Inferior parietal cortex (tissue), 1 donor: ENCODE data around the gene PHYH.
A peak's percentile ranks its signal among the peaks of the same experiment; 100 is the strongest.
"Not testable (repeated sequence)": the region's sequence is repeated elsewhere in the genome, so short reads cannot be mapped to it uniquely, and the experiment has no call there.

Source experiments
- DNase-seq: peaks from one replicate; pipeline ENCODE4 v3.0.0-alpha.2; 2016; ENCODE audit errors: extremely low spot score

The PHYH gene

GRCh38 chr10:13321576-13321975, 21.7 kb upstream of the PHYH start:
- no peak for DNase-seq

DNA sequence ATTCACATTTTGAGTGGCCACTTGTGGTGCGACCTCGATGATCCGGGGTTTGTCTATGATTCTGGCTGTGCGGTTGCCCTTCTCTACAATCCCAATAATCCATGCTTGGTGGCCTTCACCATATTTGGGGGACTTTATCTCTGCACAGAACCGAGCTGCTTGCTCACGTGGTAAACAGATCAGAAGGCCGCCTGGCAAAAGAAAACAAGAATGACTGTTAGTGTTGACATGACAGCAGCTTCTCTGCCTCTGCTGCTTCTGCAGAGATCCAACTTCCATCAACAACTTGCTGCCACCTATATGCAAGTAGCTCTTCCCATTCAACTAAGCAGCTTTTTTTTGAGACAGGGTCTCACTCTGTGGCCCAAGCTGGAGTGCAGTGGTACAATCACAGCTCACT, 19.3 kb upstream of the PHYH start:
- DNase-seq: no peak

- DNase-seq: no peak
Measured at GRCh38 chr10:13317474-13317873, 17.6 kb upstream of the PHYH start.

DNA sequence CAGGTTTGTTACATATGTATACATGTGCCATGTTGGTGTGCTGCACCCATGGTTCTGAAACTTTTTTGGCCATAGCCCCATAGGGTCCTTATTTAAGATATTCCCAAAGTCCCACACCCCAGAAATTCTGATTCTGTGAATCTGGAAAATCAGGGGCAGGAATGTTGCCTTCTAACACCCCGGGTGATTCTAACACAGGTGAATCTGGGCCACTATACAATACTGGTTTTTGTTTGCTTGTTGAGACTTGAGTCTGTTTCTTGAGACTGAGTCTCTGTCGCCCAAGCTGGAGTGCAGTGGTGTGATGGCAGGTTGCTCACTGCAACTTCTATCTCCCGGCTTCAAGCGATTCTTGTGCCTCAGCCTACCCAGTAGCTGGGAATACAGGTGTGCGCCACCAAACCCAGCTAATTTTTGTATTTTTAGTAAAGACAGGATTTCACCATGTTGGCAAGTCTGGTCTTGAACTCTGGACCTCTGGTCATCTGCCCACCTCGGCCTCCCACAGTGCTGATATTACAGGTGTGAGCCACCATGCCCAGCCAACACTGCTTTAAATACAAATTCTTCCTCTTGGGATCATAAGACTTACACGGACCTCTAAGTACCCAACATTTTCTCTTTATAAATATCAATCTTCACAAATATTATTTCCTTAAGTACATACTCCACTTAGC, 16.9 kb upstream of the PHYH start:
- no peak for DNase-seq

DNA sequence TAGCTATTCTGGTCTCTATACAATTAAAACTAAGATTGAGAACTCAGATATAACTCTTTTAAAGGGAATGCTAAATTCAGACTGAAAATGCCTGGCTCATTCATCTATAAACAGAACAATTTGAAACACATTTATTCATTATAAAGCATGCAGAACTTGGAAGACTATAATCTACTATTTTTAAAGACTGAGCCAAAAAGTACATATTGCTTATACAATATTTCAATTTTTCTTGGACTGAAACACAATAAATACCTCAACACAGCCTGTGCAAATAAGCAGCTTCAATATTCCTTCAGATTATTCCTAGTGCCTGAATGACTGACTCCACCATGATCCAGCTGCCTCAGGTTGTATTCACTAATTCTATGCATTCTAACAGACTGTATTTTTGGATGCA, 15.5 kb upstream of the PHYH start:
- DNase-seq: no peak

DNA sequence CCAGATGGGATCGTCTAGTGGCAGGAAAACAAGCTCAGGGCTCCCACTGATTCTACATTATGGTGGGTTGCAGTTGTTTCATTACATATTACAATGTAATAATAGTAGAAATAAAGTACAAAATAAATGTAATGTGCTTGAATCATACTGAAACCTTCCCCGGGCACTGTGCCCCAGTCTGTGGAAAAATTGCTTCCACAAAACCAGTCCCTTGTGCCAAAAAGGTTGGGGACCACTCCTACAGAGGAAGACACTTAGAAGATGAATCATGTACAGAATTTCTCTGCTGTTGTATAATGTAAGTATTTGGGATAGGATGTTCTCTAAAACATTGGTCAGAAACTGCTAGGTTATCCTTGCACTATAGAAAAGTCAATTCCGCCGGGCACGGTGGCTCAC, 11.3 kb upstream of the PHYH start:
- no peak for DNase-seq

DNA sequence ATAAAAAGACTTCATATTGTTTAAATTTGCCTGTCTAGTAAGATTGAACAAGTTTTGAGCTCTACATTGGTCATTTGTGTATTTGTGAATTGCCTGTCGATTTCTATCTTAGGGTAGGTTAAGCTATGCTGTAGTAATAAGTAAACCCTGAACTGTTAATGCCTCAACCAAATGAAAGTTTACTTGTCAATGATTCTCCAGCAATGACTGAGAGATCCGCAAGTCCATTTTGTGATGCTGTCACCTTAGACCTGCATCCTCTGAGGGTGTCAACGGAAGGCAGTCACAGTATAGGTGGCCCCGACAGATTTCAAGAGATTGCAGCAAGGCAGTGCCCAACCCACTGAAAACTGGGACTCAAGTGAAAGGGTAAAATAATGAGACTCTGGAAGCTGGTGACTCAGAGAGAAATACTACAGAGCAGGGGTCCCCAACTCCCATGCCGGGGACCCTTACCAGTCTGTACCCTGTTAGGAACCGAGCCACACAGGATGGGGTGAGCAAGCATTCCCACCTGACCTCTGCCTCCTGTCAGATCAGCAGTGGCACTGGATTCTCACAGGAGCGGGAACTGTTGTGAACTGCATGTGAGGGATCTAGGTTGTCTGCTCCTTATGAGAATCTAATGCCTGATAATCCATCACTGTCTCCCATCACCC, 10.8 kb upstream of the PHYH start:
- DNase-seq: no peak

- DNase-seq: no peak
Measured at GRCh38 chr10:13309792-13310191, 9.9 kb upstream of the PHYH start.

- DNase-seq: no peak
Measured at GRCh38 chr10:13308096-13308495, 8.2 kb upstream of the PHYH start.

- DNase-seq: no peak
Measured at GRCh38 chr10:13306103-13306502, 6.2 kb upstream of the PHYH start.

- DNase-seq: no peak
Measured at GRCh38 chr10:13302821-13303555, 3.1 kb upstream of the PHYH start.

DNA sequence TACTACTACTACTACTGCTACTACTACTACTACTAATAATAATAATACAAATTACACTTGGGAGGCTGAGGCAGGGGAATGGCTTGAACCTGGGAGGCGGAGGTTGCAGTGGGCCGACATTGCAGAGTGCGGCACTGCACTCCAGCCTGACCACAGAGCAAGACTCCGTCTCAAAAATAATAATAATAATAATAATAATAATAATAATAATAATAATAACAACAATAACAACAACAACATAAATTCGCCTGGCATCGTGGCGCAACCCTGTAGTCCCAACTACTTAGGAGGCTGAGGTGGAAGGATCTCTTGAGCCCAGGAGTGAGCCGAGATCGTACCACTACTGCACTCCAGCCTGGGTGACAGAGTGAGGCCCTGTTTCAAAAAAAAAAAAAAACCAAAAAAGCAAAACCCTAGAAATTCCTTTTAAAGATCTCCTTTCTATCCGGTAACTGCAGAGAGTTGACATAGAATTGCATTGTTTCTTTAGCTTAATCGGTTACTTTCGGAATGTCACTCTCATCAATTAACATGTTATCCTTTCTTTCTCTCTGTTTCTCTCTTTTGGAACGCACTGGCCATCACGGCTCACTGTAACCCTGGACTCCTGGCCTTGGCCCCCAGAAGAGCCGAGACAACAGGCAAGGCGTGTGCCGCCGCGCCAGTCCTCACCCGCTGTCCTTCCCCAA, 972 bp downstream of the PHYH start:
- no peak for DNase-seq

DNA sequence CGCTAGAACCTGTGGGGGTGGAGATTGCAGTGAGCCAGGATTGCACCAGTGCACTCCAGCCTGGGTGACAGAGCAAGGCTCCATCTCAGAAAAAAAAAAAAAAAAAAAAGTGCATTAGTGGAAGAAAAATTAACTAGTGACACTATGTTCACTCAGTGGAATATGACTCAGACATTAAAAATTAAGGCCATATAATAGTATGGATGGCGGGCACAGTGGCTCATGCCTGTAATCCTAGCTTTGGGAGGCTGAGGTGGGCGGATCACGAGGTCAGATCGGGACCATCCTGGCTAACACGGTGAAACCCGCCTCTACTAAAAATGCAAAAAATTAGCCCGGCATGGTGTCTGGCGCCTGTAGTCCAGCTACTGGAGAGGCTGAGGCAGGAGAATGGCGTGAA, 3.4 kb downstream of the PHYH start:
- no peak for DNase-seq

DNA sequence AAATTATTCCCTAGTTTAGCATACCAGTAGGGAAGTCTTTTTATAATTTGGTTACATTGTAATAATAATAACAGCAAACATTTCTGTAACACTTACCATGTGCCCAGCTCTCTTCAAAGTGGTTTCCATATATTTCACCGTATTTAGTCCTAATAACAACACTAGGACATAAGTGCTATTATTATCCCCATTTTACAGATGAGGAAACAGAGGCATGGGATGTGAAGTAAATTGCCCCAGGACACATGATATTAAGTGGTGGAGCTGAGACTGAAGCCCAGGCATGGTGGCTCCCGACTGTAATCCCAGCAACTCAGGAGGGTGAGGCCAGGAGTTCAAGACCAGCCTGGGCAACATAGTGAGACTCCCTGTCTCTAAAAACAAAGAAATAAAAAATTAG, 5.1 kb downstream of the PHYH start:
- no peak for DNase-seq

- no peak for DNase-seq
Measured at GRCh38 chr10:13291821-13292773, 7.8 kb downstream of the PHYH start.

DNA sequence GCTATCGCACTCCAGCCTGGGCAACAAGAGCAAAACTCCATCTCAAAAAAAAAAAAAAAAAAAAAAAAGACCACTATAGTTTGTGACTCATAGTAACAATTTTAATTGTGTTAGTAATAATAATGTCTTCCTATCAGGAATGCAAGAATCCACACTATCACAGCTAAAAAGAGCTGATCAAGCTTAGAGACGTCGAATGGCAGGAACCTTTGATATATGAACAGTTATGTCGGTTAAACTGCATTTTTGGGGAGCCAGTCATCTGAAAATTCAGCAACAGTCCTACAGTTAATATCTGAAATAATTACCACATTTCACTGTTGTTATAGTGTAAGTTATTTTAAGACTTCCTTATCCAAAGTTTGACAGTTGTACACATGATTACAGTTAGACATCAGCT, 8.8 kb downstream of the PHYH start:
- DNase-seq: no peak

DNA sequence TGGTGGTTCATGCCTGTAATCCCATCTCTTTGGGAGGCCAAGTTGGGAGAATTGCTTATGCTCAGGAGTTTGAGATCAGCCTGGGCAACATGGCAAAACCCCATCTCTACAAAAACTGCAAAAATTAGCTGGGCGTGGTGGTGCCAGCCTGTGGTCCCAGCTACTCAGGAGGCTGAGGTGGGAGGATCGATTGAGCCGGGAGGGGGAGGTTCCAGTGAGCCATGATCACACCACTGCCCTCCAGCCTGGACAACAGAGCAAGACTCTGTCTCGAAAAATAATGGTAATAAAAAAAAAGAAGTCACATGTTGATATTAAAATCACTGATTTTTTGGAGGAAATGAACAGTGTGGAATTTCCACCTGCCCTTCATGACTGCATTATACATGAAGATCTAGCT, 15.8 kb downstream of the PHYH start:
- no peak for DNase-seq

DNA sequence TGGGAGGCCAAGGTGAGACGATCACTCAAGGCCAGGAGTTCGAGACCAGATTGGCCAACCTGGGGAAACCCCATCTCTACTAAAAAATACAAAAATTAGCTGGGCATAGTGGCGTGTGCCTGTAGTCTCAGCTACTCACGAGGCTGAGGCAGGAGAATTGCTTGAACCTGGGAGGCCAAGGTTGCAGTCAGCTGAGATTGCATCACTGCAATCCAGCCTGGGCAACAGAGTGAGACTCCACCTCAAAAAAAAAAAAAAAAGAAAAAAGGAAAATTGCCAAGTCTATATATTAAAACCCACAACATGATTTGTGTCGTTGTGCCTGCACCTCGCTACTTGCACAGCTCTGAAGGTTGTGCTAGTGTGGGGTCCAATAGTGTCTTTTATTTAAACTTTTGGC, 17.5 kb downstream of the PHYH start:
- not testable (repeated sequence) for DNase-seq

DNA sequence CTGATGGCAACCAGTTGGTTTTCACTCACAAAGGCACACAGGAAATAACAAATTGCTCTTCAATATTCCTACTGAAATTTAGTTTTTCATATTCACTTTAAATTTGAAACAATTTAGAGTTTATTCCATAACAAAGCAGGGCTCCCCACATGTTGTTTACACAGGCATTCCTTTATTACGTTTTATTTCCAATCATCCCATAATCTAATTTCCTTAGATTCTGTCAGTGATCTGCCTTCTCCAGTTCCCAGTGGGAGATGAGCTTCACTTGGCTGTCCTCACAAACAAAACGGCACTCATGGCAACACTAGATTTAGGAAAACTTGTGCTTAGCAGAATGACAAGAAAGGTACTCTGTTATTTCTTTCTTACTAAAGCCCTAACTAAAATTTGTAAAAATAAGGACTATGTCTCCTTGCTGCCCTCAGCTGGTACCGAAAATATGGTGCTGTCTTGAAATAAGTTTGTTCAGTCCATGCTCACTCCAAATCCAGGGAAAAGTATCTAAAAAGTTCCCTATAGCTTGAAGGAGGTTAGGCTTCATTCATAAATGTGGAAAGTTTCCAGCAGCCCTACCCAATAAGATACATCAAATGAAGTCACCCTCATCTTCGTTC, 23.0 kb downstream of the PHYH start:
- DNase-seq: peak; percentile 26

- not testable (repeated sequence) for DNase-seq
Measured at GRCh38 chr10:13276146-13276545, 23.7 kb downstream of the PHYH start.

DNA sequence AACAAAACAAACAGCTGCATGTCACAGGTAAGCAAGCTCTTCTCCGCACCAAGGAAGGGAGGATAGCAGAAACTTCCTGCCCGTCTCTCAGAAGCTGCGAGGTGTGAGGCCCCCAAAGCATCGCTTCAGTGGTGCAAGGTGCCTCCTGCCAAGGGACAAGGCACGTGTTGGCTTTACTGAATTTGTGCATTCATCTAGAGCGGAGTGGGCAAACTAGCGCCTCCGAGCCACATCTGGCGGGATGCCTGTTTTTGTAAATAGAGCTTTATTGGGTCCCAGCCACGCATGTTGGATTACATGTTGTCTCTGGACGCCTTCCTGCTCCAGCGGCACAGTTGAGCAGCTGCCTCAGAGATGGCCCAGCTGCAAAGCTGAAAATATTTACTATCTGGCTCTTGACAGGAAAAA, 27.7 kb downstream of the PHYH start:
- peak; percentile 81 for DNase-seq
